T-cell (primary cell): ENCODE data around the gene SUFU. TPM values are rescaled to one million over a fixed set of nuclear protein-coding genes. Genes with fewer than 3 reads are reported as not detected.

ENCODE experiments used
- ATAC-seq, 4 experiments: fragments of 200-7000 bp in 3 of 4; fragments of 150-1000 bp in 1 of 4; cut with Tn5 transposase; replicated peaks in 1 of 4; 1 replicate in 3 of 4; 2 replicates in 1 of 4; pipeline ENCODE4 v1.10.0; 2021; ENCODE audit warnings: moderate library complexity in 3 of 4, mild to moderate bottlenecking in 2 of 4, moderate number of reproducible peaks in 1 of 4
- CTCF ChIA-PET, 2 donors: fragments of 300-600 bp; sonication (Branson Sonifier 250); formaldehyde crosslinking; loops; one replicate each; lab custom pipeline; 2022; ENCODE audit warnings: antibody characterized with exemption in 2 of 2; lab: Charles Lee
- POLR2A ChIA-PET, 2 donors: fragments of 300-600 bp; sonication (Branson Sonifier 250); formaldehyde crosslinking; loops; one replicate each; lab custom pipeline; 2022; ENCODE audit warnings: antibody characterized with exemption in 2 of 2; lab: Charles Lee
- DNase-seq, 35 experiments: peaks; one replicate each; pipeline versions ENCODE4 v3.0.0 to v3.0.0-alpha.2; 2013 to 2023
- H3K27ac ChIP-seq: one replicate; pipeline ENCODE4 v1.5.1; 2013; ENCODE audit warnings: low read length
- H3K27me3 ChIP-seq, 2 experiments: replicated peaks in 1 of 2; 1 replicate in 1 of 2; 2 replicates in 1 of 2; pipeline versions ENCODE4 v1.6.1 to v1.7.0; 2013; ENCODE audit warnings: low read length in 1 of 2, mixed read lengths in 1 of 2; ENCODE audit not compliant: control insufficient read depth in 2 of 2, insufficient read depth in 2 of 2; ENCODE audit errors: extremely low read depth in 1 of 2
- H3K36me3 ChIP-seq, 2 donors: 1 replicate in 1 of 2; 2 replicates in 1 of 2; pipeline versions ENCODE4 v1.6.1 to v1.7.0; 2013; ENCODE audit warnings: low read length in 1 of 2; ENCODE audit not compliant: control insufficient read depth in 2 of 2, insufficient read depth in 1 of 2; ENCODE audit errors: extremely low read depth in 1 of 2
- H3K4me1 ChIP-seq, 2 experiments: 1 replicate in 1 of 2; 2 replicates in 1 of 2; pipeline versions ENCODE4 v1.6.1 to v1.7.0; 2013; ENCODE audit warnings: low read length in 2 of 2, mixed read lengths in 1 of 2; ENCODE audit not compliant: insufficient read depth in 2 of 2, control insufficient read depth in 1 of 2; ENCODE audit errors: extremely low read depth in 1 of 2
- H3K4me3 ChIP-seq, 2 donors: 1 replicate in 1 of 2; 2 replicates in 1 of 2; pipeline versions ENCODE4 v1.5.1 to v1.7.0; 2013; ENCODE audit warnings: mild to moderate bottlenecking in 2 of 2, low read length in 1 of 2, moderate library complexity in 1 of 2; ENCODE audit not compliant: control insufficient read depth in 1 of 2; ENCODE audit errors: extremely low read depth in 1 of 2
- H3K9me3 ChIP-seq: 2 replicates; pipeline ENCODE4 v1.7.0; 2013
- H3K27ac Mint-ChIP-seq, 2 donors: one replicate each; pipeline ENCODE4 v1.8.0; 2020 to 2021; ENCODE audit warnings: mild to moderate bottlenecking in 2 of 2, mixed read lengths in 2 of 2
- H3K27me3 Mint-ChIP-seq, 2 donors: one replicate each; pipeline ENCODE4 v1.8.0; 2021 to 2022; ENCODE audit warnings: mixed read lengths in 2 of 2
- H3K36me3 Mint-ChIP-seq: one replicate; pipeline ENCODE4 v1.8.0; 2021; ENCODE audit warnings: mixed read lengths
- H3K4me1 Mint-ChIP-seq, 3 donors: one replicate each; pipeline ENCODE4 v1.8.0; 2020 to 2022; ENCODE audit warnings: mixed read lengths in 3 of 3, mild to moderate bottlenecking in 1 of 3
- H3K4me3 Mint-ChIP-seq, 3 donors: one replicate each; pipeline ENCODE4 v1.8.0; 2020 to 2022; ENCODE audit warnings: mild to moderate bottlenecking in 3 of 3, mixed read lengths in 3 of 3, moderate library complexity in 3 of 3
- H3K9me3 Mint-ChIP-seq, 3 donors: one replicate each; pipeline ENCODE4 v1.8.0; 2020 to 2022; ENCODE audit warnings: mixed read lengths in 3 of 3
- WGBS: methylation state at CpG from one replicate; pipeline ENCODE4 v1.1.5; 2013; ENCODE audit warnings: missing lambda C conversion rate; ENCODE audit not compliant: insufficient coverage; 5-methylcytosine and 5-hydroxymethylcytosine counted together
- total RNA-seq, 35 experiments: library from RNA in 6 of 35; stranded (reverse) in 6 of 35; fragments of 120-200 nt in 1 of 35; gene quantifications; one replicate each; pipeline versions ENCODE4 v1.2.1 to v1.2.4 and lab custom pipeline; 2013 to 2026

Gene SUFU
- total RNA-seq, 5 donors from 2014 or later (not counting 1 experiment from before 2014, with no cell fraction given), result 13.2 to 16.4 (median 15.4) TPM

DNA sequence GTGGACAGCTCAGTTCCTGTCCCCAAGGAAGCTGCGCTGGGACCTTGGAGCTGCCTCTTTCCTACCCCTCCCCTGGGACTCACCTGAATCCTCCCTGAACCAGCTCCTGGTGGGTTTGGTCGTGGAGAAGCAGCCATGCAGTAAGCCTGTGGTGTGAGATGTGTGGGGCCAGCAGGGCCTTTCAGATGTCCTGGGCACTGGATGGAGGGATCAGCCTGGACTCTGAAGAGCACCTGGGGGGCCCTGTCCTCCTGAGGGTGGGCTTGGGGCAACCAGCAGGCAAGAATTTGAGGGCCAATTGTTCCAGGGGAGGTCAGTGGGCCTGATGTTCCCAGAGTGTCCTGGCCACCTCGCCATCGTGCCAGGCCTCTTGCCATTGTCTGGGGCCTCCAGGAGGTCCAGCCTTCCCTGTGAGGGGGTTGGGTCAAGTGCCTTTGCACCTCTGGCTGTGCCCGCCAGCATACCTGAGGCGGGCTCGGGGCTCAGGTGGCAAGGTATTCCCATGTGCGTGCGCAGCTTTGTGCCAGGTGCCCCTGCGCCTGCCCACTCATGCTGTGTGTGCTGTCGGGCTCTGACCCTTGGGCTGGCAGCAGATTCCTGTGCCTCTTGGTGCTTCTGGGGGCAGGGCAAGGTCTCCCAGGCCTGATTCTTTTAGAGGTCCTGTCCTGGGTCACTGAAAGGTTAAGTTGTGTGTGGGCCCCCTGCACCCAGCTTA, 147.8 kb downstream of the SUFU start:
- DNase-seq, result no peak
- H3K4me1 ChIP-seq, result peaks cover 63 to 85% of the 10 kb centered on the region in 2 experiments
- H3K9me3 ChIP-seq, result no peaks in the 10 kb centered on the region
- peak overlapping the region; percentile 60 for H3K27ac ChIP-seq
- H3K4me1 Mint-ChIP-seq, result peaks cover 74 to 83% (median 79%) of the 10 kb centered on the region in 3 donors
- no peaks in the 10 kb centered on the region for H3K27me3 ChIP-seq
- peaks cover 31% of the 10 kb centered on the region for H3K36me3 Mint-ChIP-seq
- H3K9me3 Mint-ChIP-seq, result no peaks in the 10 kb centered on the region
- H3K4me3 ChIP-seq, result peak overlapping the region in 1 of 2 donors; percentile 7
- ATAC-seq, result no peak
- POLR2A ChIA-PET, result interaction anchor here in 1 of 2 donors (0.6 kb wide), 1 partner anchor 61 kb away, joined by 3 read pairs; no protein-coding TSS in a partner anchor
- H3K36me3 ChIP-seq, result peaks cover 11 to 39% of the 10 kb centered on the region in 2 donors
- H3K4me3 Mint-ChIP-seq, result peak overlapping the region; percentile 31 to 95 (median 39)
- 60% methylated on average over 9 of the region's 11 CpGs for WGBS
- no peaks in the 10 kb centered on the region for H3K27me3 Mint-ChIP-seq
- CTCF ChIA-PET, result no interaction called here
- H3K27ac Mint-ChIP-seq, result peak overlapping the region; percentile 83 to 89

DNA sequence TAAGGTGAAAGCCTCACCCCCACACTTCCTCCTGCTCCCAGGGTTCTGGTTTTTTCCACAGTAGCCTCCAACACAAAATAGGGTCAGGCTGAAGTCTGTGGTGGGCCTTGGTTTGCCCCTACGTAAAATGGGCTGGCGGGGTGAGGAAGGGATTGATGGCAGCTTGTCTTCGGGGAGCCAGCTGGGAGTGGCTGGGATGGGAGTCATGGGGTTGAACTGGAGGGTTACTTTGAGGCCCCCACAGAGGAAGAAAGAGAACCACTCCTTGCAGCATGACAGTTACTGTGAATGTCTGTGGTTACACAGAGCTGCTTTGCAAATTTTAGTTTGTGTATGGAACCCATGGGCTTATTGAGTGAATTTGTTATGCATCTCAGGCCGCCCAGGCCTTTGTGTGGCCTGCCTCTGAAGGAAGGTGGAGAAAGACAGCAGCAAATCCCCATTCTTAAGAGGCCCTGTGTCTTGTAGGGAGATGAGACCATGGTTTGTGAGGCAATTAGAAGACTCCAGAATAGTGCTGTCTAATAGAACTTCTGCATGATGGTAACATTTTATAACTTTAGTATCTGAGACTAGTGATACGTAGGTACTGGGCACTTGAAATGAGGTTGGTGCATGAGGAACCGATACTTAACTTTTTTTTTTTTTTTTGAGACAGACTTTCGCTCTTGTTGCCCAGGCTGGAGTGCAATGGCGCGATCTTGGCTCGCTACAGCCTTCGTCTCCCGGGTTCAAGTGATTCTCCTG, 148.6 kb downstream of the SUFU start:
- ChIA-PET CTCF (no interaction called here), POLR2A (interaction anchor here in 1 of 2 donors (0.6 kb wide), 1 partner anchor 61 kb away, joined by 3 read pairs; no protein-coding TSS in a partner anchor)
- H3K9me3 ChIP-seq, result no peaks in the 10 kb centered on the region
- H3K4me1 Mint-ChIP-seq, result peaks cover 68 to 80% (median 74%) of the 10 kb centered on the region in 3 donors
- DNase-seq, result no peak
- peak overlapping the region in 1 of 2 donors; percentile 26 for H3K4me3 ChIP-seq
- peak overlapping the region; percentile 83 to 89 for H3K27ac Mint-ChIP-seq
- no peaks in the 10 kb centered on the region for H3K27me3 ChIP-seq
- peak in 2 of 4 experiments; percentile 18 to 38 for ATAC-seq
- peaks cover 56 to 78% of the 10 kb centered on the region in 2 experiments for H3K4me1 ChIP-seq
- WGBS, result 67% methylated on average over 8 of the region's 12 CpGs
- H3K27ac ChIP-seq, result peak overlapping the region; percentile 60
- peak overlapping the region; percentile 32 to 95 (median 36) for H3K4me3 Mint-ChIP-seq
- H3K36me3 ChIP-seq, result peaks cover 18 to 47% of the 10 kb centered on the region in 2 donors
- no peaks in the 10 kb centered on the region for H3K9me3 Mint-ChIP-seq
- H3K36me3 Mint-ChIP-seq, result peaks cover 31% of the 10 kb centered on the region
- no peaks in the 10 kb centered on the region for H3K27me3 Mint-ChIP-seq

GRCh38 chr10:102653060-102653459, 149.3 kb downstream of the SUFU start:
- ChIA-PET POLR2A (no interaction called here), CTCF (no interaction called here)
- H3K27ac Mint-ChIP-seq, result peak overlapping the region; percentile 83 to 89
- Histone ChIP-seq H3K9me3 (no peaks in the 10 kb centered on the region), H3K27ac (peak overlapping the region; percentile 45), H3K27me3 (no peaks in the 10 kb centered on the region), H3K4me3 (no peak overlapping the region), H3K4me1 (peaks cover 51 to 78% of the 10 kb centered on the region in 2 experiments), H3K36me3 (peaks cover 22 to 52% of the 10 kb centered on the region in 2 donors)
- DNase-seq (no peak), ATAC-seq (no peak)
- no peaks in the 10 kb centered on the region for H3K9me3 Mint-ChIP-seq
- peaks cover 31% of the 10 kb centered on the region for H3K36me3 Mint-ChIP-seq
- peaks cover 67 to 80% (median 73%) of the 10 kb centered on the region in 3 donors for H3K4me1 Mint-ChIP-seq
- whole genome bisulfite sequencing, result 77% methylated on average over 1 of the region's 1 CpG
- no peaks in the 10 kb centered on the region for H3K27me3 Mint-ChIP-seq
- peak overlapping the region in 1 of 3 donors; percentile 95 for H3K4me3 Mint-ChIP-seq

DNA sequence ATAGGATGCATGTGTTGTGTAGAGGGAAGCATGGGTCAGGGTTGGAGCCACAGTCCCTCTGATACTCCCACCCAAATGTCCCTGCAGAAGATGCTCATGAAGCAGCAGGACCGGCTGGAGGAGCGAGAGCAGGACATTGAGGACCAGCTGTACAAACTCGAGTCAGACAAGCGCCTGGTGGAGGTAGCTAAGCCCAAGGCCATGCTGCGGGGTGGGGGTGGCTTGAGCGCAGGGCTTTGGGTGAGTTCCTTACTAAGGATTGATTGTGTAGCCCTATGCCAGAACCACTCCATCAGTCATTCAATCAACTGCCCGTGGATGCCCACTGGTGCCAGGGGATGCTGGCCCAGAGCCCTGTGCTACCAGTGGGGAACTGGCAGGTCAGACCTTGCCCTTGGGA, 150.8 kb downstream of the SUFU start:
- H3K9me3 Mint-ChIP-seq, result no peaks in the 10 kb centered on the region
- peaks cover 22 to 58% of the 10 kb centered on the region in 2 donors for H3K36me3 ChIP-seq
- H3K36me3 Mint-ChIP-seq, result peaks cover 31% of the 10 kb centered on the region
- no peak for ATAC-seq
- ChIA-PET POLR2A (interaction anchor here in 1 of 2 donors (0.5 kb wide), 1 partner anchor 32 kb away, joined by 6 read pairs; no protein-coding TSS in a partner anchor), CTCF (interaction anchor here (0.6 to 0.9 kb wide), 2 partner anchors 21 to 248 kb away, joined by 3 to 9 read pairs; no protein-coding TSS in a partner anchor)
- WGBS, result 100% methylated on average over 1 of the region's 7 CpGs
- H3K27me3 ChIP-seq, result no peaks in the 10 kb centered on the region
- H3K27ac Mint-ChIP-seq, result peak overlapping the region in 1 of 2 donors; percentile 31
- H3K4me3 Mint-ChIP-seq, result no peak overlapping the region
- no peak overlapping the region for H3K27ac ChIP-seq
- no peak for DNase-seq
- H3K4me3 ChIP-seq, result no peak overlapping the region
- peaks cover 67 to 74% (median 72%) of the 10 kb centered on the region in 3 donors for H3K4me1 Mint-ChIP-seq
- H3K4me1 ChIP-seq, result peaks cover 42 to 78% of the 10 kb centered on the region in 2 experiments
- no peaks in the 10 kb centered on the region for H3K27me3 Mint-ChIP-seq
- no peaks in the 10 kb centered on the region for H3K9me3 ChIP-seq

GRCh38 chr10:102654969-102655368, 151.2 kb downstream of the SUFU start:
- peaks cover 41 to 77% of the 10 kb centered on the region in 2 experiments for H3K4me1 ChIP-seq
- H3K27ac ChIP-seq, result no peak overlapping the region
- no peaks in the 10 kb centered on the region for H3K27me3 Mint-ChIP-seq
- no peak for ATAC-seq
- ChIA-PET CTCF (interaction anchor here (0.6 to 1.3 kb wide), 3 partner anchors 15 to 248 kb away, joined by 3 to 9 read pairs (median 4); no protein-coding TSS in a partner anchor), POLR2A (interaction anchor here in 1 of 2 donors (0.5 kb wide), 1 partner anchor 33 kb away, joined by 6 read pairs; no protein-coding TSS in a partner anchor)
- no peak overlapping the region for H3K27ac Mint-ChIP-seq
- 94% methylated on average over 12 of the region's 12 CpGs for WGBS
- no peak overlapping the region for H3K4me3 Mint-ChIP-seq
- DNase-seq, result no peak
- peaks cover 66 to 73% (median 71%) of the 10 kb centered on the region in 3 donors for H3K4me1 Mint-ChIP-seq
- peaks cover 31% of the 10 kb centered on the region for H3K36me3 Mint-ChIP-seq
- H3K36me3 ChIP-seq, result peaks cover 22 to 58% of the 10 kb centered on the region in 2 donors
- H3K4me3 ChIP-seq, result no peak overlapping the region
- H3K9me3 Mint-ChIP-seq, result no peaks in the 10 kb centered on the region
- no peaks in the 10 kb centered on the region for H3K9me3 ChIP-seq
- H3K27me3 ChIP-seq, result no peaks in the 10 kb centered on the region

- WGBS, result 100% methylated on average over 2 of the region's 12 CpGs
- peaks cover 36 to 77% of the 10 kb centered on the region in 2 experiments for H3K4me1 ChIP-seq
Observed at GRCh38 chr10:102656026-102656425, 152.3 kb downstream of the SUFU start.

More at GRCh38 chr10:102656026-102656425, 152.3 kb downstream of the SUFU start:
- no peaks in the 10 kb centered on the region for H3K27me3 Mint-ChIP-seq
- Histone ChIP-seq H3K27me3 (no peaks in the 10 kb centered on the region), H3K9me3 (no peaks in the 10 kb centered on the region), H3K36me3 (peaks cover 22 to 56% of the 10 kb centered on the region in 2 donors), H3K27ac (no peak overlapping the region), H3K4me3 (no peak overlapping the region)
- no peak overlapping the region for H3K4me3 Mint-ChIP-seq
- POLR2A ChIA-PET, result no interaction called here
- H3K4me1 Mint-ChIP-seq, result peaks cover 64 to 71% (median 70%) of the 10 kb centered on the region in 3 donors
- no peaks in the 10 kb centered on the region for H3K9me3 Mint-ChIP-seq
- DNase-seq (no peak), ATAC-seq (no peak)
- no peak overlapping the region for H3K27ac Mint-ChIP-seq
- peaks cover 31% of the 10 kb centered on the region for H3K36me3 Mint-ChIP-seq
- CTCF ChIA-PET, result interaction anchor here in 1 of 2 donors (0.9 to 1.3 kb wide), 2 partner anchors 9 to 14 kb away, joined by 3 to 4 read pairs; no protein-coding TSS in a partner anchor
